Measurements from ENCODE around the gene GOLT1B.

GOLT1B gene

GRCh38 chr12:21552635-21553328 is 51.2 kb downstream of the GOLT1B start:
- no peaks in the 10 kb centered on the region for H3K9me3 ChIP-seq (ENCODE audit: insufficient read depth, low read length)
- no peaks in the 10 kb centered on the region for H3F3A ChIP-seq (ENCODE audit: insufficient read depth)
- H3K27ac ChIP-seq (ENCODE audit: low read depth, low read length): no peak overlapping the region
- H2AFZ ChIP-seq (ENCODE audit: low read depth, low read length, severe bottlenecking): no peak overlapping the region
- H3K9me2 ChIP-seq (replicated peaks; ENCODE audit: insufficient read depth, low read length): no peaks in the 10 kb centered on the region
- no peaks in the 10 kb centered on the region for H3K27me3 ChIP-seq (ENCODE audit: low read length)
- H3K79me2 ChIP-seq (ENCODE audit: insufficient read depth, low read length): no peaks in the 10 kb centered on the region
- TF ChIP-seq, protein P1, sequence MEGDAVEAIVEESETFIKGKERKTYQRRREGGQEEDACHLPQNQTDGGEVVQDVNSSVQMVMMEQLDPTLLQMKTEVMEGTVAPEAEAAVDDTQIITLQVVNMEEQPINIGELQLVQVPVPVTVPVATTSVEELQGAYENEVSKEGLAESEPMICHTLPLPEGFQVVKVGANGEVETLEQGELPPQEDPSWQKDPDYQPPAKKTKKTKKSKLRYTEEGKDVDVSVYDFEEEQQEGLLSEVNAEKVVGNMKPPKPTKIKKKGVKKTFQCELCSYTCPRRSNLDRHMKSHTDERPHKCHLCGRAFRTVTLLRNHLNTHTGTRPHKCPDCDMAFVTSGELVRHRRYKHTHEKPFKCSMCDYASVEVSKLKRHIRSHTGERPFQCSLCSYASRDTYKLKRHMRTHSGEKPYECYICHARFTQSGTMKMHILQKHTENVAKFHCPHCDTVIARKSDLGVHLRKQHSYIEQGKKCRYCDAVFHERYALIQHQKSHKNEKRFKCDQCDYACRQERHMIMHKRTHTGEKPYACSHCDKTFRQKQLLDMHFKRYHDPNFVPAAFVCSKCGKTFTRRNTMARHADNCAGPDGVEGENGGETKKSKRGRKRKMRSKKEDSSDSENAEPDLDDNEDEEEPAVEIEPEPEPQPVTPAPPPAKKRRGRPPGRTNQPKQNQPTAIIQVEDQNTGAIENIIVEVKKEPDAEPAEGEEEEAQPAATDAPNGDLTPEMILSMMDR (IDR thresholded peaks at IDR 0.05; ENCODE audit: insufficient read depth, low read length, poor library complexity, severe bottlenecking): no peak
- no peak for TF ChIP-seq EZH2phosphoT487 (conservative IDR thresholded peaks at IDR 0.05; ENCODE audit: low read length)
- H3K36me3 ChIP-seq (ENCODE audit: low read length): no peaks in the 10 kb centered on the region
- H3K9ac ChIP-seq (ENCODE audit: low read length): no peak overlapping the region
- no peaks in the 10 kb centered on the region for H4K20me1 ChIP-seq (ENCODE audit: low read depth, low read length)
- no peak overlapping the region for H3K4me3 ChIP-seq (ENCODE audit: insufficient read depth, low read length, poor library complexity, severe bottlenecking)
- H3K4me2 ChIP-seq (ENCODE audit: low read depth, low read length, poor library complexity, severe bottlenecking): no peak overlapping the region

- Histone ChIP-seq H3K79me2 (ENCODE audit: insufficient read depth, low read length) (no peaks in the 10 kb centered on the region), H3K27ac (ENCODE audit: low read depth, low read length) (no peak overlapping the region), H3K9ac (ENCODE audit: low read length) (no peak overlapping the region), H3K36me3 (ENCODE audit: low read length) (no peaks in the 10 kb centered on the region), H3F3A (ENCODE audit: insufficient read depth) (no peaks in the 10 kb centered on the region), H3K27me3 (ENCODE audit: low read length) (no peaks in the 10 kb centered on the region), H4K20me1 (ENCODE audit: low read depth, low read length) (no peaks in the 10 kb centered on the region), H3K4me3 (ENCODE audit: insufficient read depth, low read length, poor library complexity, severe bottlenecking) (no peak overlapping the region), H3K9me3 (ENCODE audit: insufficient read depth, low read length) (no peaks in the 10 kb centered on the region), H3K9me2 (replicated peaks; ENCODE audit: insufficient read depth, low read length) (no peaks in the 10 kb centered on the region), H3K4me2 (ENCODE audit: low read depth, low read length, poor library complexity, severe bottlenecking) (no peak overlapping the region), H2AFZ (ENCODE audit: low read depth, low read length, severe bottlenecking) (no peak overlapping the region)
- TF ChIP-seq, protein P1 (IDR thresholded peaks at IDR 0.05; ENCODE audit: insufficient read depth, low read length, poor library complexity, severe bottlenecking): no peak
- TF ChIP-seq EZH2phosphoT487 (conservative IDR thresholded peaks at IDR 0.05; ENCODE audit: low read length): no peak
Observed at GRCh38 chr12:21553329-21553675, 51.7 kb downstream of the GOLT1B start.

DNA sequence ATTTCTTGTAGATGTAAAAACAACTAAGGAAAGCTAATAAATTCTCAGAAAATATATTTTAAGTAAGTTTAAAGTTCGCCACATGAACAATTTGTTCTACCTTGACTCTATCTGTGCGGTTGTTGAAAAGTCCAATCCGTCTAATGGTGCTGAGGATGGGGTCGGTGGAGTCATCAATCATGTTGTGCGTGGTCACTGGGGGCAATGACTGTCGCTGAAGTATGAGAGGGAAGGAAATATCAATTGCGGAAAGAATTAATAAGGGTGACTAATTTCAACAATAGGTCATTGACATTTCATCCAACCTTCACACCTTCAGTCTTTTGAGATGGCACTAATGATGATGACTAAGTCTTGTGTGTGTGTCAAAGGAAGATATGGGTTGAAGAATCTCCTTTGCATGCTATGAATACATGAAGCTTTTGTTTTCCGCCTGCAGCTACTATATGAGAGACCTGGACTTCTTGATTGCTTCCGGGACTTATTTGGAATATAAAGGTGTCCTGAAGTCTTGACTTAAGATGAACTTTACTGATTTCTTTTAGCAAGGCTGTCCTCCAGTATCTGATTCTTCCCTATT is 56.6 kb downstream of the GOLT1B start:
- H3K79me2 ChIP-seq (ENCODE audit: insufficient read depth, low read length): no peaks in the 10 kb centered on the region
- H2AFZ ChIP-seq (ENCODE audit: low read depth, low read length, severe bottlenecking): no peak overlapping the region
- no peak overlapping the region for H3K27ac ChIP-seq (ENCODE audit: low read depth, low read length)
- TF ChIP-seq, protein P1 (IDR thresholded peaks at IDR 0.05; ENCODE audit: insufficient read depth, low read length, poor library complexity, severe bottlenecking): no peak
- TF ChIP-seq EZH2phosphoT487 (conservative IDR thresholded peaks at IDR 0.05; ENCODE audit: low read length): no peak
- no peaks in the 10 kb centered on the region for H4K20me1 ChIP-seq (ENCODE audit: low read depth, low read length)
- H3K9ac ChIP-seq (ENCODE audit: low read length): no peak overlapping the region
- no peaks in the 10 kb centered on the region for H3K9me3 ChIP-seq (ENCODE audit: insufficient read depth, low read length)
- H3K9me2 ChIP-seq (replicated peaks; ENCODE audit: insufficient read depth, low read length): no peaks in the 10 kb centered on the region
- H3K4me2 ChIP-seq (ENCODE audit: low read depth, low read length, poor library complexity, severe bottlenecking): no peak overlapping the region
- H3F3A ChIP-seq (ENCODE audit: insufficient read depth): no peaks in the 10 kb centered on the region
- H3K27me3 ChIP-seq (ENCODE audit: low read length): no peaks in the 10 kb centered on the region
- no peaks in the 10 kb centered on the region for H3K36me3 ChIP-seq (ENCODE audit: low read length)
- H3K4me3 ChIP-seq (ENCODE audit: insufficient read depth, low read length, poor library complexity, severe bottlenecking): no peak overlapping the region
